Right atrium auricular region (tissue), 2 donors: ENCODE measurements around the gene CREBBP. TPM values are rescaled to one million over a fixed set of nuclear protein-coding genes. Genes with fewer than 3 reads are reported as not detected.

ENCODE experiments used
- DNase-seq: peaks from one replicate; pipeline ENCODE4 v3.0.0-alpha.2; 2019; ENCODE audit warnings: low spot score
- H3K27ac ChIP-seq, 2 donors: fragments of 200-600 bp; sonication (generic); 1 replicate in 1 of 2; 2 replicates in 1 of 2; pipeline ENCODE4 v1.5.1; 2016 to 2019
- H3K27me3 ChIP-seq, 2 donors: fragments of 200-600 bp; sonication (generic); one replicate each; pipeline versions ENCODE4 v1.5.1 to v1.6.0; 2017 to 2019
- H3K36me3 ChIP-seq: fragments of 200-600 bp; sonication (generic); one replicate; pipeline ENCODE4 v1.5.1; 2016
- H3K4me1 ChIP-seq, 2 donors: fragments of 200-600 bp; sonication (generic); one replicate each; pipeline versions ENCODE4 v1.5.1 to v1.6.0; 2017 to 2019
- H3K4me3 ChIP-seq, 2 donors: fragments of 200-600 bp; sonication (generic); 1 replicate in 1 of 2; 2 replicates in 1 of 2; pipeline ENCODE4 v1.5.1; 2017 to 2019; ENCODE audit warnings: mild to moderate bottlenecking in 1 of 2, moderate library complexity in 1 of 2
- H3K9me3 ChIP-seq, 2 donors: fragments of 200-600 bp; sonication (generic); one replicate each; pipeline ENCODE4 v1.5.1; 2019
- total RNA-seq, 2 donors: library from RNA; depleted of rRNA; stranded (reverse); fragments of >200 nt; gene quantifications; one replicate each; pipeline ENCODE4 v1.1.0, GENCODE V29; 2016
- TF ChIP-seq, protein P1 (sequence below), 2 donors: fragments of 200-600 bp; sonication (generic); IDR thresholded peaks; one replicate each; pipeline ENCODE4 v1.5.1; 2019; ENCODE audit warnings: antibody characterized with exemption in 2 of 2

Gene CREBBP
- total RNA-seq, 2 donors from 2014 or later = 38.3 to 54.3 TPM

DNA sequence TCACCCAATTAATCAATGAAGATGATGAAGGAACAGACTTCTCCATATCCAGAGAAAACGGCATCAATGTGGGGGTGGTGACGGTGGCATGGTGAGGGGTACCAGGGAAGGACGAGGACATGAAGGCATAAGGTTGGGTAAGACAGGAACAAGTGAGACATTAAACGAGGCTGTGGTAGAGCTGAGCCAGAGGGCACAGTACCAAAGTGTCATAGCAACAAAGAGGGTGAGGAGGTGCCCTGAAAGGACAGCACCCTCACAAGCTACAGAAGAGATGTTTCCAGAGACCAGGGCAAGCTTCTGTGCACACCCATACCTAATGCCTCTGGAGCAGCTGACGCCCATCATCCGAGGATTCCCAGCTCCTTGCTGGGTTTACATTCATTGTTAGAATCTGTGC is 105.7 kb downstream of the CREBBP start:
- no peaks in the 10 kb centered on the region for H3K27me3 ChIP-seq
- peaks cover 0 to 35% of the 10 kb centered on the region in 2 donors for H3K4me1 ChIP-seq
- no peak overlapping the region for H3K4me3 ChIP-seq
- no peaks in the 10 kb centered on the region for H3K9me3 ChIP-seq
- TF ChIP-seq, protein P1, sequence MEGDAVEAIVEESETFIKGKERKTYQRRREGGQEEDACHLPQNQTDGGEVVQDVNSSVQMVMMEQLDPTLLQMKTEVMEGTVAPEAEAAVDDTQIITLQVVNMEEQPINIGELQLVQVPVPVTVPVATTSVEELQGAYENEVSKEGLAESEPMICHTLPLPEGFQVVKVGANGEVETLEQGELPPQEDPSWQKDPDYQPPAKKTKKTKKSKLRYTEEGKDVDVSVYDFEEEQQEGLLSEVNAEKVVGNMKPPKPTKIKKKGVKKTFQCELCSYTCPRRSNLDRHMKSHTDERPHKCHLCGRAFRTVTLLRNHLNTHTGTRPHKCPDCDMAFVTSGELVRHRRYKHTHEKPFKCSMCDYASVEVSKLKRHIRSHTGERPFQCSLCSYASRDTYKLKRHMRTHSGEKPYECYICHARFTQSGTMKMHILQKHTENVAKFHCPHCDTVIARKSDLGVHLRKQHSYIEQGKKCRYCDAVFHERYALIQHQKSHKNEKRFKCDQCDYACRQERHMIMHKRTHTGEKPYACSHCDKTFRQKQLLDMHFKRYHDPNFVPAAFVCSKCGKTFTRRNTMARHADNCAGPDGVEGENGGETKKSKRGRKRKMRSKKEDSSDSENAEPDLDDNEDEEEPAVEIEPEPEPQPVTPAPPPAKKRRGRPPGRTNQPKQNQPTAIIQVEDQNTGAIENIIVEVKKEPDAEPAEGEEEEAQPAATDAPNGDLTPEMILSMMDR (IDR thresholded peaks at IDR 0.05) = no peak
- peaks cover 62% of the 10 kb centered on the region for H3K36me3 ChIP-seq
- no peak for DNase-seq
- H3K27ac ChIP-seq = peak overlapping the region in 1 of 2 donors; percentile 64

DNA sequence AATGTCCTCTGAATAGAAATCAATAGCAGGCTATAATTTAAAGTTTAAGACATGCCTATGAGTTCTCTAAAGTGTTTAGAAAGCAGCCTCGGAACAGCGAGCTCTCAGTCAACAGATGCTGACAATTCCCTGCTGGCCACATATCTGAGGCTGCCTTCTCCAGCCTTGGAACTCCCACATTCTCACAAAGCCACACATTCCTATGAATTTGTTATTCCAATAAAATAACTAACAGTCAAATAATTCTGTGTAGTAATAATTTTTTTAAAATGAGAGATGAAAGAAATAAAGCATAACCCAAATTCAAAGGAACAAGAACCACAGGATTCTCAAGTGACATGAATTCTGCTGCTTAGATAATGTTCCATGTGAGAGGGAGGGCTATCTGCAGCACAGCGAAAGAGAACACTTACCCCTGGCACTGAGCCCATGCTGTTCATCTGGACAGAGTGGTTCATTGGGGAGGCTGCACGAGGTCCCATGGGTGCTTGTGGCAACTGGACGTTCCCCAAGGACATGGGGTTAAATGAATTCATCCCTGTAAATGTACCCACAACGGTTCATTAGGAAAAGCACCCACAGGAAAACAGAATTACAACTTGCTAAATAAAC is 106.3 kb downstream of the CREBBP start:
- TF ChIP-seq, protein P1 (IDR thresholded peaks at IDR 0.05) = no peak
- Histone ChIP-seq H3K9me3 (no peaks in the 10 kb centered on the region), H3K27ac (peak overlapping the region; percentile 64 to 65), H3K27me3 (no peaks in the 10 kb centered on the region), H3K36me3 (peaks cover 62% of the 10 kb centered on the region), H3K4me1 (peaks cover 0 to 35% of the 10 kb centered on the region in 2 donors), H3K4me3 (no peak overlapping the region)
- DNase-seq = no peak

DNA sequence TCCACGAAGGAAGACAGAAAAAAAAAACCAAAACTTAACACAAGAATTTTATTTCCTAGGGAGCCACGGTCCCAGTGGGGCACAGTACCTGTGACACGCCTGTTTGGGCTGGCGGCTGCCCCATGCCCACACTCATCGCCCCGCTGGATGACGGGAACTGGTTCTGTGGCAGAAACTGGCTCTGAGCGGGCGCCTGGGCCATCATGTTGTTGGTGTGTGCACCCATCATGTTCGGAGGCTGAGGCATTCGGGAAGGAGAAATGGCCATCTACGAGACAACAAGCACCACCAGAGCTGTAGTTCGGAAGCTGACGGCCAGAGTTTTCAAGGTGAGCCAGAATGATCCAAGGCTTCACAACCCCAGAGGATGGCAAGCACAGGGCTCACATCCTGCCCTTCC is 106.8 kb downstream of the CREBBP start:
- peaks cover 0 to 35% of the 10 kb centered on the region in 2 donors for H3K4me1 ChIP-seq
- peaks cover 62% of the 10 kb centered on the region for H3K36me3 ChIP-seq

DNA sequence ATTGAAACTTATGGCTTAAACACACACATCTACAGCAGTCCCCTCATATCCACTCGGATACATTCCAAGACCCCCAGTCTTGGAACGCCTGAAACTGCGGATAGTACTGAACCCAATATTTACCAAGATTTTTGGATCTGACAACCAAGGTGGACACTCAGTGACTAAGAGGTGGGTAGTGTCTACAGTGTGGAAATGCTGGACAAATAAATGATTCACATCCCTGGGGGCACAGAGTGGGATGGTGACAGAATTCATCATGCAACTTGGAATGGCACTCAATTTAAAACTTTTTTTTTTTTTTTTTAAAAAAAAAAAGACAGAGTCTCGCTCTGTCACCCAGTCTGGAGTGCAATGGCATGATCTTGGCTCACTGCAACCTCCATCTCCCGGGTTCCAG is 109.0 kb downstream of the CREBBP start:
- Histone ChIP-seq H3K36me3 (peaks cover 66% of the 10 kb centered on the region), H3K4me1 (peaks cover 0 to 35% of the 10 kb centered on the region in 2 donors), H3K9me3 (no peaks in the 10 kb centered on the region), H3K27me3 (no peaks in the 10 kb centered on the region), H3K27ac (no peak overlapping the region), H3K4me3 (no peak overlapping the region)
- TF ChIP-seq, protein P1 (IDR thresholded peaks at IDR 0.05) = no peak
- DNase-seq = no peak

More for the DNA sequence above, 106.8 kb downstream of the CREBBP start:
- H3K9me3 ChIP-seq = no peaks in the 10 kb centered on the region
- no peak overlapping the region for H3K4me3 ChIP-seq
- TF ChIP-seq, protein P1 (IDR thresholded peaks at IDR 0.05) = no peak
- no peaks in the 10 kb centered on the region for H3K27me3 ChIP-seq
- no peak for DNase-seq
- peak overlapping the region; percentile 64 to 65 for H3K27ac ChIP-seq

DNA sequence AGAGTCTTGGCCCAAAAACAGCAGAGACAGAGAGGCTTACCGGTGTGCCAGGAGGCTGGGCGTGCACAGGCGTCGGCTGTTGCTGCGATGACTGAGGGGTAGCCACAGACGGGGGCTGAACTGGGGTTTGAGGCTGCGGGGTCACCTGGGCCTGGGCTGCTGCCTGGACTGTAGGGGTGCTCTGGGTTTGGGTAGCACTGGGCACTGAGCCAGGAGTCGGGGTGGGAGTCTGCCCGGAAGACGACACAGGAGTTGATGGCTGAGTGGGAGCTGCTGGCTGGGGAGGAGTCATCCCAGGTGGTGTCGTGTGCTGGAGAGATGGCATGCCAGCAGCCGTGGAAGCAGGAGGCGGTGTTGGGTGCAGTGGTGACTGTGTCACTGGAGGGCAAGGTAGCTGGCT is 110.0 kb downstream of the CREBBP start:
- no peak overlapping the region for H3K27ac ChIP-seq
- peaks cover 61% of the 10 kb centered on the region for H3K36me3 ChIP-seq
- no peaks in the 10 kb centered on the region for H3K27me3 ChIP-seq
- H3K4me3 ChIP-seq = no peak overlapping the region
- TF ChIP-seq, protein P1 (IDR thresholded peaks at IDR 0.05) = no peak
- no peak for DNase-seq
- H3K4me1 ChIP-seq = peaks cover 0 to 35% of the 10 kb centered on the region in 2 donors
- no peaks in the 10 kb centered on the region for H3K9me3 ChIP-seq

DNA sequence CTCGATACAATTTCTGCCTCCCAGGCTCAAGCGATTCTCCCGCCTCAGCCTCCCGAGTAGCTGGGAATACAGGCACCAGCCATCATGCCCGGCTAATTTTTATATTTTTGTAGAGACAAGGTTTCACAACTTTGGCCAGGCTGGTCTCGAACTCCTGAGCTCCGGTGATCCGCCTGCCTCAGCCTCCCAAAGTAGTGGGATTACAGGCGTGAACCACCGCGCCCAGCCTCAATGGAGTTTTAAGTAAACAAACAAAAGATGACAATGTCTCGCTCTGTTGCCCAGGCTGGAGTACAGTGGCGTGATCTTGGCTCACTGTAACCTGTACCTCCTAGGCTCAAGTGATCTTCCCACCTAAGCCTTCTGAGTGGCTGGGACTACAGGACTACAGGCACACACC is 110.6 kb downstream of the CREBBP start:
- Histone ChIP-seq H3K9me3 (no peaks in the 10 kb centered on the region), H3K4me3 (no peak overlapping the region), H3K27ac (no peak overlapping the region), H3K36me3 (peaks cover 55% of the 10 kb centered on the region), H3K4me1 (peaks cover 0 to 30% of the 10 kb centered on the region in 2 donors), H3K27me3 (no peaks in the 10 kb centered on the region)
- TF ChIP-seq, protein P1 (IDR thresholded peaks at IDR 0.05) = no peak
- no peak for DNase-seq
